Skeletal muscle tissue (tissue), 4 donors: Measurements from ENCODE around the gene GPER1. TPM values are rescaled to one million over a fixed set of nuclear protein-coding genes. Genes with fewer than 3 reads are reported as not detected.

ENCODE experiments used
- H3K27ac ChIP-seq: one replicate; pipeline ENCODE4 v1.7.0; 2013; ENCODE audit warnings: mild to moderate bottlenecking, low read depth, low read length, inconsistent platforms
- H3K27me3 ChIP-seq, 3 donors: one replicate each; pipeline ENCODE4 v1.7.0; 2013; ENCODE audit warnings: low read length in 3 of 3; ENCODE audit not compliant: control insufficient read depth in 3 of 3, insufficient read depth in 3 of 3
- H3K36me3 ChIP-seq, 3 donors: one replicate each; pipeline ENCODE4 v1.7.0; 2013; ENCODE audit warnings: low read length in 3 of 3; ENCODE audit not compliant: control insufficient read depth in 3 of 3, insufficient read depth in 3 of 3
- H3K4me1 ChIP-seq, 3 donors: one replicate each; pipeline ENCODE4 v1.7.0; 2013; ENCODE audit warnings: low read length in 3 of 3, mild to moderate bottlenecking in 3 of 3; ENCODE audit not compliant: control insufficient read depth in 3 of 3, insufficient read depth in 3 of 3
- H3K4me3 ChIP-seq, 3 donors: one replicate each; pipeline ENCODE4 v1.7.0; 2013; ENCODE audit warnings: low read length in 3 of 3
- H3K9ac ChIP-seq, 3 donors: one replicate each; pipeline ENCODE4 v1.7.0; 2013; ENCODE audit warnings: low read length in 3 of 3, mild to moderate bottlenecking in 3 of 3, moderate library complexity in 2 of 3, low read depth in 1 of 3
- H3K9me3 ChIP-seq, 3 donors: one replicate each; pipeline ENCODE4 v1.7.0; 2013; ENCODE audit warnings: low read length in 3 of 3; ENCODE audit not compliant: control insufficient read depth in 3 of 3
- total RNA-seq: library from RNA; depleted of rRNA; stranded (reverse); fragments of >200 nt; gene quantifications from one replicate; pipeline ENCODE4 v1.2.3, GENCODE V29; 2014
- donor health status: Osteomylitis.

The GPER1 gene
- total RNA-seq, 1 donor from 2014 or later: 5.2 TPM

- Histone ChIP-seq H3K36me3 (peaks cover 0 to 10% (median 0%) of the 10 kb centered on the region in 3 donors), H3K9ac (no peak overlapping the region), H3K9me3 (no peaks in the 10 kb centered on the region), H3K4me1 (peaks cover 8 to 19% (median 14%) of the 10 kb centered on the region in 3 donors), H3K27ac (no peak overlapping the region), H3K4me3 (no peak overlapping the region), H3K27me3 (no peaks in the 10 kb centered on the region)
These were observed 7.0 kb downstream of the GPER1 start for GRCh38 chr7:1094870-1095269.

- peaks cover 0 to 10% (median 0%) of the 10 kb centered on the region in 3 donors for H3K36me3 ChIP-seq
- peak overlapping the region in 2 of 3 donors; percentile 28 to 74 for H3K9ac ChIP-seq
- H3K27ac ChIP-seq: no peak overlapping the region
- peaks cover 8 to 19% (median 14%) of the 10 kb centered on the region in 3 donors for H3K4me1 ChIP-seq
- H3K27me3 ChIP-seq: no peaks in the 10 kb centered on the region
- peak overlapping the region; percentile 5 to 71 (median 69) for H3K4me3 ChIP-seq
- no peaks in the 10 kb centered on the region for H3K9me3 ChIP-seq
These were observed 7.8 kb downstream of the GPER1 start for GRCh38 chr7:1095621-1096155.

GRCh38 chr7:1096156-1097119 is 8.5 kb downstream of the GPER1 start:
- H3K4me3 ChIP-seq: peak overlapping the region; percentile 23 to 71 (median 69)
- peaks cover 8 to 19% (median 14%) of the 10 kb centered on the region in 3 donors for H3K4me1 ChIP-seq
- H3K9ac ChIP-seq: peak overlapping the region; percentile 28 to 74 (median 51)
- H3K36me3 ChIP-seq: peaks cover 0 to 10% (median 0%) of the 10 kb centered on the region in 3 donors
- no peaks in the 10 kb centered on the region for H3K9me3 ChIP-seq
- peaks cover 0 to 3% (median 0%) of the 10 kb centered on the region in 3 donors for H3K27me3 ChIP-seq
- no peak overlapping the region for H3K27ac ChIP-seq

- H3K36me3 ChIP-seq: peaks cover 0 to 6% (median 0%) of the 10 kb centered on the region in 3 donors
- no peaks in the 10 kb centered on the region for H3K9me3 ChIP-seq
- peak overlapping the region in 1 of 3 donors; percentile 8 for H3K9ac ChIP-seq
- no peak overlapping the region for H3K4me3 ChIP-seq
- H3K27ac ChIP-seq: no peak overlapping the region
- H3K27me3 ChIP-seq: peaks cover 0 to 3% (median 0%) of the 10 kb centered on the region in 3 donors
- H3K4me1 ChIP-seq: peaks cover 8 to 19% (median 14%) of the 10 kb centered on the region in 3 donors
These were observed 9.2 kb downstream of the GPER1 start for GRCh38 chr7:1097120-1097504.

GRCh38 chr7:1098243-1099153 is 10.6 kb downstream of the GPER1 start:
- H3K9me3 ChIP-seq: no peaks in the 10 kb centered on the region
- peaks cover 0 to 2% (median 0%) of the 10 kb centered on the region in 3 donors for H3K36me3 ChIP-seq
- H3K4me1 ChIP-seq: peaks cover 8 to 20% (median 14%) of the 10 kb centered on the region in 3 donors
- no peak overlapping the region for H3K9ac ChIP-seq
- peaks cover 0 to 3% (median 0%) of the 10 kb centered on the region in 3 donors for H3K27me3 ChIP-seq
- no peak overlapping the region for H3K4me3 ChIP-seq
- H3K27ac ChIP-seq: no peak overlapping the region

GRCh38 chr7:1099154-1099542 is 11.2 kb downstream of the GPER1 start:
- Histone ChIP-seq H3K27ac (no peak overlapping the region), H3K27me3 (peaks cover 0 to 3% (median 0%) of the 10 kb centered on the region in 3 donors), H3K36me3 (peaks cover 0 to 2% (median 0%) of the 10 kb centered on the region in 3 donors), H3K4me3 (no peak overlapping the region), H3K9ac (no peak overlapping the region), H3K4me1 (peaks cover 8 to 26% (median 19%) of the 10 kb centered on the region in 3 donors), H3K9me3 (no peaks in the 10 kb centered on the region)

GRCh38 chr7:1099637-1100036 is 11.7 kb downstream of the GPER1 start:
- H3K27me3 ChIP-seq: peaks cover 0 to 3% (median 0%) of the 10 kb centered on the region in 3 donors
- H3K27ac ChIP-seq: no peak overlapping the region
- peaks cover 0 to 2% (median 0%) of the 10 kb centered on the region in 3 donors for H3K36me3 ChIP-seq
- H3K9me3 ChIP-seq: no peaks in the 10 kb centered on the region
- H3K4me3 ChIP-seq: no peak overlapping the region
- peaks cover 8 to 31% (median 19%) of the 10 kb centered on the region in 3 donors for H3K4me1 ChIP-seq
- H3K9ac ChIP-seq: no peak overlapping the region

- H3K9ac ChIP-seq: no peak overlapping the region
- H3K4me1 ChIP-seq: peaks cover 8 to 33% (median 22%) of the 10 kb centered on the region in 3 donors
- no peak overlapping the region for H3K27ac ChIP-seq
- H3K9me3 ChIP-seq: no peaks in the 10 kb centered on the region
- peaks cover 0 to 2% (median 0%) of the 10 kb centered on the region in 3 donors for H3K36me3 ChIP-seq
- H3K4me3 ChIP-seq: no peak overlapping the region
- H3K27me3 ChIP-seq: peaks cover 0 to 3% (median 0%) of the 10 kb centered on the region in 3 donors
These were observed 12.5 kb downstream of the GPER1 start for GRCh38 chr7:1100386-1100785.

GRCh38 chr7:1100834-1101562 is 13.1 kb downstream of the GPER1 start:
- no peaks in the 10 kb centered on the region for H3K9me3 ChIP-seq
- peaks cover 9 to 33% (median 21%) of the 10 kb centered on the region in 3 donors for H3K4me1 ChIP-seq
- H3K36me3 ChIP-seq: peaks cover 0 to 2% (median 0%) of the 10 kb centered on the region in 3 donors
- no peak overlapping the region for H3K9ac ChIP-seq
- peaks cover 0 to 3% (median 0%) of the 10 kb centered on the region in 3 donors for H3K27me3 ChIP-seq
- H3K4me3 ChIP-seq: no peak overlapping the region
- H3K27ac ChIP-seq: no peak overlapping the region
